ENCODE results near the gene CPNE2.

DNA sequence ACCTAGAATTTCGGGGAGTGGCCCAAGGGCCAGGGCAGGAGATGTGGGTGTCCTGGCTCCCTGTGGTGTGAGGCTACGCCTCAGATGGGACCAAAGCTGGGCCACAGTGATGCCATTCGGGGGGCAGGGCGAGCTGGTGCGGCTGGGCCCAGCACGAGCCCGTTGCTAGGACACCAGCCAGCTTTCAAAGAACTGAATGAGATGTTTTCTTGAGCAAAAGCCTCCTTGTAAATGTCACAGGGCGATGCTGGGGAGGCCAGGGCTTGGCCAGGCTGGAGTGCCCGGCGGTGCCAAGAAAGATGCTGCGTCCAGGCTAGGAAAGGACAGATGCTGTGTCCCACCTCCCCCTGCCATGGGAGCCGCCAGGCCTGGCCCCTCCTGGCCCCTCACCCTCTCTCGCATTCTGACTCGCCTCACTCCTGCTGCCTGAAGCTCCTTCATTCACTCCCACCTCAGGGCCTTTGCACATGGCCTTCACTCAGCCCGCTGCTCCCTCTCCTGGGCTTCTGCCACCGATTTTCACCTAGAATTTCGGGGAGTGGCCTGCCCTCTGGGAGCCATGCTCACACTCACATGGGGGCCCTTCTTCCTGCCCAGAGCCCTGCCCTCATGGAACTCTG lies 39.1 kb downstream of the CPNE2 start:
- TF ChIP-seq POLR2AphosphoS5 (IDR thresholded peaks at IDR 0.05; ENCODE audit: low read depth, low read length), result no peak
- no peak for TF ChIP-seq FOXP2 (optimal IDR thresholded peaks at IDR 0.05; ENCODE audit: borderline replicate concordance, extremely low read depth, extremely low read length, insufficient read depth)
- no peak for TF ChIP-seq SIN3A (IDR thresholded peaks at IDR 0.05; ENCODE audit: borderline replicate concordance, insufficient read depth, low read length)

Data from PFSK-1 (cell line).